Activated T-helper 1 cell treated with anti-CD3 and anti-CD28 coated beads, Interleukin-2, amount 50 U/mL, for 16 hours (primary cell): ENCODE measurements around the gene JPT1.
A peak's percentile ranks its signal among the peaks of the same experiment; 100 is the strongest.
"Not testable (repeated sequence)": the region's sequence is repeated elsewhere in the genome, so short reads cannot be mapped to it uniquely, and the experiment has no call there.

Experiments
- DNase-seq, 2 donors: peaks; one replicate each; pipeline ENCODE4 v3.0.0-alpha.2; 2020; ENCODE audit warnings: low read depth in 1 of 2, low spot score in 1 of 2

JPT1 gene

GRCh38 chr17:75130632-75131277 is 23.6 kb downstream of the JPT1 start:
- peak in 1 of 2 donors; percentile 17 for DNase-seq

DNA sequence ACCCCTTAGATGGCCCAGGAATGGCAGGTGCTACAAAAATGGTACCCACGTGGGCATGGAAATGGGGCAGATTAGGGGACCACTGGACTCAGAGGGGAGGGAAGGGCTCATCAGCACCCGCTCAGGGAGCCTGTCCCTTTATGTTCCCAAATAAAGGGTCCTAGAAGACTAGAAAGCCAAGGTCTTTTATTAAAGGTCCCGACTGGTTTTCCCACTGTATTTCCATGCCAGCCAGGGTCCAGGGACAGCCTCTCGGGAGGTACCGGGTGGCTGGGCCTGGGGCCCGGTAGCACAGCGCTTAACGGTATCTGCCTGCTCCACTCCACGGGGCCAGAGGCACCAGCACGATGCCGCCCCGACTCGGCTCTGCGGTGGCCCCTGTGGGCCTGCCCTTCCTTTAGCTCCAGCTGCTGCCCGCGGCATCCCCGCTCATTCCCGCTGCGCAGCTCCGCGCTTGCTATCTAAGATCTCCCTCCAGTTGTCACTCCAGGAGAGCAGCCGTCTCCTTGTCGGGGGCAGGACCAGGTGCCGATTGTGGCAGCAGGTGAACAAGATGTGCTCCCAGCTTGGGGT is 24.2 kb downstream of the JPT1 start:
- DNase-seq: no peak

- DNase-seq: no peak
Measured at GRCh38 chr17:75129576-75129975, 24.7 kb downstream of the JPT1 start.

GRCh38 chr17:75128694-75129505 is 25.4 kb downstream of the JPT1 start:
- no peak for DNase-seq

DNA sequence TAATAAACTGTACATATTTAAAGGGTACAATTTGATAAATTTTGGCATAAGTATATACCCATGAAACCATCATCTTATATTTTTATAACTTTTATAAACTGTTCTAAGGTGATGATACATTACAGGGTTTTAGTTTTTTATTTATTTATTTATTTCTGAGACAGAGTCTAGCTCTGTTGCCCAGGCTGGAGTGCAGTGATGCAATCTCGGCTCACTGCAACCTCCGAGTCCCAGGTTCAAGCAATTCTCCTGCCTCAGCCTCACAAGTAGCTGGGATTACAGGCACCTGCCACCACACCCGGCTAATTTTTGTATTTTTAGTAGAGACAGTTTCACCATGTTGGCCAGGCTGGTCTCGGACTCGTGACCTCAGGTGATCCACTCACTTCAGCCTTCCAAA is 26.4 kb downstream of the JPT1 start:
- DNase-seq: not testable (repeated sequence)

- no peak for DNase-seq
Measured at GRCh38 chr17:75126954-75127353, 27.4 kb downstream of the JPT1 start.

DNA sequence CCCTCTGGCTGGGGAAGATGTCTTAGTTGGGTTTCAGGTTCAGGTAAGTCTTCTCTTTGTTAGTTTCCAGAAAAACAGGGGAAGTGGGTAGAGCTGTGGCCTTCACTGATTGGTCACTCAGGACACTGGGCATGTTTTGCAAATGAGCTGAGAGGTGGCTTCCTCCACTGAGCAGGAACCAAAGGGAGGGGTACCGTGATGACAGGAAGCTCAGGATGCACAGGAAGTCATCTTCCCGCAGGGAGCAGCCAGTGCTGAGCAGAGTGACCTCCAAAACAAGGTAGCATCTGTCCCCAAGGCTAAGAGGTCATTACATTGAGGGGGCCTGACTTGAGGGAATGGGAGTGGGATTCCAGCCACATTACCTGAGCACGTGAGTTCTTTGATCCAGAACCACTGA is 28.3 kb downstream of the JPT1 start:
- DNase-seq: no peak

DNA sequence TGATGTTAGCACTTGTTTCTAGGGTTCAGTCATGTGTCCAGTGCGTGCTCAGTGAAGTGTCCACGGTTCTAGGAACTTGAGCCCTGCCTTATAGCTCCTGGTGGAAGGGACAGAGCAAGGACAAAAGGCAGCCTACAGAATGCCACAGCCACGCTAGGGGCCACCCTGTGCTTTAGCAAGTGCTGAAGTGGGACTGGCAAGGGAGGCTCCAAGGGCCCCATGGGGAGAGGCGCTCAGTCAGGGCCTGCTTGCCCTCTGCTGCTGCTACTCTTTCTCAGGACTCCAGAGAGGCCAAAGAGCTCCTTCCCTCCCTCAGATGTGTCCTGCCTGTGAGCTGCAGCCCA is 29.5 kb downstream of the JPT1 start:
- no peak for DNase-seq

- DNase-seq: peak; percentile 40 to 43
Measured at GRCh38 chr17:75124041-75124818, 30.1 kb downstream of the JPT1 start.

DNA sequence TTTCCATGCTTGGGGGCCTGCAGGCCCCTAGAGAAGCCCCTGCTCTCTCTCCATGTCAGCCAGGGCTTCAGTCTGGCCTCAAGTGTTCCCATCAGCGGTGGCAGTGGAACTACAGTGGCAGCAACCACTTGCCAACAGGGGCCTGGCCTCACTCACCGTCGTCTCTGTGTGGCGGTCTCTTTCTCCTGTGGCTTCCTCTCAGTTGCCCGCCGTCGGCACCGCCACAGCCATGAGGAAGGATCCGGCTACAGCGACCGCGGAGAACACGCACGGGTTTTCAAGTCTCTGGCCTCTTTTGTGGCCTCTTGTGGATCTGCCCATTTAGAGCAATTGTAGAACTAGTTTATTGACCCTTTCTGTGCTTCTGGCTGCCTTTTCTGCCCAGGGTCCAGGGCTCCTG is 36.0 kb downstream of the JPT1 start:
- DNase-seq: no peak

DNA sequence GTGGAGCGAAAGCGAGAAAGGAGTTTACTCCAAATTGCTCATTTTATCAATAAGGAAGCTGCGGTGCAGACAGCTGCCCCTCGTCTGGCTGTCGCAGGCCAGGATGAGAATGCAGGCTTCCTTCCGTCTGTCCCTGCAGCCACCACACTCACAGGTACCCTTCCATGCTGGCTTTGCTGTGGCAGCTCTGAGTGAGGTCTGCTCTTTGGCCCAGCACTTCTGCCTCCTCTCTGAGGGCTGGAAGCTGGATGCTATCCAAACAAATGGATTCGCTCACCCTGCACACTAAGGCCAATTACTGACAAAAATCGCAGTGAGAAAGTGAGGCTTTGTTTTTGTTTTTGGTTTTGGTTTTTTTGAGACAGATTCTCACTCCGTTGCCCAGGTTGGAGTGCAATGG is 37.6 kb downstream of the JPT1 start:
- DNase-seq: no peak

- no peak for DNase-seq
Measured at GRCh38 chr17:75115555-75115954, 38.8 kb downstream of the JPT1 start.

DNA sequence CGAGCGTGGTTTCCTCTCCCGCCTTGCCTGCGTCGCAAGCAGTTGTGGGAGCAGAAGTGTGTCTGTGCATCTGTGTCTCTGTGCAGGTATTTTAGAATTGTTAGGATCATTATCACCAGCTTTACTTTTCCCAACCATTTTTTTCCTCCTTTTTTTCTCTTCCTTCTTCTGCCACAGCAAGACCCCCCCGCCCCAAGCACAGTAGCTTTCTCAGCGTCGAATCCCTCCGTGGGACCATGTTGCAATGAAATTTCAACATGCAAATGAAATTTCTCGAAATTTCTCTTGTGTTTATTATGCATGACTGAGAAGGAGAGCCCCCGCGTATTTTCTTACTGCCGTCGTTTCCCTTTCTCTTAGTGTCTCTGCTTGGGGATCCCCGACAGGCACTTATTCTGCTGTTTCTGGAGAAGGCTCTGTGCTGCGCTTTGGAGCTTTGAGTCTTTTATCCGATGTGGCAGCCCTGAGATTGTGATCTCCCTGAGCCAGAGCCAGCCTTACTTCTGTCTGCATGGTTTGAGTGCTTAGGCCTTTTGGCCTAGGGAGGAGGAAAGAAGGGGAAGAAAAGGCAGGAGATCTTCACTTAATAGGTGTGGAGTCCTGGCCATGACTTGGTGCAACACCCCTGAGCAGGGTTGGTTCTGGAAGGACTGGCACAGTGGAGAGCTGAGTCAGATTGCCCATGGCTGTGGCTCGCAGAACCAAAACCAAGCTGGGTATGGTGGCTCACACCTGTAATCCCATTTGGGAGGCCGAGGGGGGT is 39.6 kb downstream of the JPT1 start:
- no peak for DNase-seq

DNA sequence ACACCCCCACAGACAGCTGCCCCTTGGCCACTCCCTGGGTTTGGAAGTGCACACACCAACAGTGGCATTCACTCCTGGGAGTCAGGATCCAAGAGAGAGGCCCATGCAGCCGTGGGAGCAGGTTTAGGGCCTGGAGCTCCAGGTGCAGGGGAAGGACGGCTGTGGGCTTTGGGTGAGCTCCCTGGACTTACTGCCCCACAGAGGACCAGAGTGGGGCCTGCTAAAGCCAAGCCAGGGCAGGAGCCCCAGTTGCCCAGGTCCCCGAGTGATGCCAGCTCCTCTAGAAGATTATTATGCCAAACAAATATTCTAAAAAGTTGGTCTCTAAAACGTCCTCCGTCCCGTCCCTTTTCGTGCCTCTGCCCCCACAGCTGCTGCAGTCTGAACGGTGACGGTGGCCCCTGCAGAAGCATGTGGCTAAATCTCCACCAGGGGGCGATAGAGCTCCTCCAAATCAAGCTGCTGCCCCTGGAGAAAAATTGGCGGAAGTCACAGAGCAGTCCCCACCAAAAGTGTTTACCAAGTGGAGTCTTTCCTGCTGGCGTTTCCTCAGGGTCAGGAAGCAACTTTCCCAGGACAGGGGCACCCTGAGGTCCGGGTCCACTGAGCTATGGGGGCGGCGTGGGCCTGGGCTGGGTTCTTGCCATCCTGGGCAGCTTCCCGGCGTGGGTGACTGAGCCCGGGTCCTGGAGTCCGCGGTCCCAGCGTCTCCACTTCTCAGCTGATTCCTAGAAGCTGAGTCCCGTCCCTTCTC is 40.3 kb downstream of the JPT1 start:
- DNase-seq: peak; percentile 76 to 83

DNA sequence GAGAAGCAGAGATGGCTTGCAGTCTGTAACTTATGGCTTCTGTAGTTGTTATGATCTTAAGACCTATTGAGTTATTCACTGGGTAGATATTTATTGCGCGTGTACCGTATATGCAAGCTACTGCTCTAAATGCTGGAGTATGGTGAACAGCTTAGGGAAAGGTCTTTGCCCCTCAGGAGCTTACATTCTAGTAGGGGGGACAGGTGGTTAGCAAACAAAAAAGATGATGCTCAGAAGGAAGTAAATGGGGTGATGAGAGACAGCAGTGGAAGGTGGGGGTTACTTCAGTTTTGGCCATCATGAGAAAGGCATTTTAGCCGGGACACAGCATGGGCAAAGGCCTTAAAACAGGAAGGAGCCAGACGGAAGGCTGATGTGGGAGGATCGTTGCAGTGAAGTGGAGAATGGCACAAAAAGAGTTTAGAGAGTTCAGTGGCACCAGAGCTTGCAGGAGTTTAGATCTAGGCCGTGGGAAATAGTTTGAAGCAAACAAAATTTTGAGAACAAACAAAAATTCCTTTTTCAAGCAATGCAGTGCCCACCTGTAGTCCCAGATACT is 42.5 kb downstream of the JPT1 start:
- DNase-seq: no peak

- no peak for DNase-seq
Measured at GRCh38 chr17:75110234-75110937, 43.9 kb downstream of the JPT1 start.

DNA sequence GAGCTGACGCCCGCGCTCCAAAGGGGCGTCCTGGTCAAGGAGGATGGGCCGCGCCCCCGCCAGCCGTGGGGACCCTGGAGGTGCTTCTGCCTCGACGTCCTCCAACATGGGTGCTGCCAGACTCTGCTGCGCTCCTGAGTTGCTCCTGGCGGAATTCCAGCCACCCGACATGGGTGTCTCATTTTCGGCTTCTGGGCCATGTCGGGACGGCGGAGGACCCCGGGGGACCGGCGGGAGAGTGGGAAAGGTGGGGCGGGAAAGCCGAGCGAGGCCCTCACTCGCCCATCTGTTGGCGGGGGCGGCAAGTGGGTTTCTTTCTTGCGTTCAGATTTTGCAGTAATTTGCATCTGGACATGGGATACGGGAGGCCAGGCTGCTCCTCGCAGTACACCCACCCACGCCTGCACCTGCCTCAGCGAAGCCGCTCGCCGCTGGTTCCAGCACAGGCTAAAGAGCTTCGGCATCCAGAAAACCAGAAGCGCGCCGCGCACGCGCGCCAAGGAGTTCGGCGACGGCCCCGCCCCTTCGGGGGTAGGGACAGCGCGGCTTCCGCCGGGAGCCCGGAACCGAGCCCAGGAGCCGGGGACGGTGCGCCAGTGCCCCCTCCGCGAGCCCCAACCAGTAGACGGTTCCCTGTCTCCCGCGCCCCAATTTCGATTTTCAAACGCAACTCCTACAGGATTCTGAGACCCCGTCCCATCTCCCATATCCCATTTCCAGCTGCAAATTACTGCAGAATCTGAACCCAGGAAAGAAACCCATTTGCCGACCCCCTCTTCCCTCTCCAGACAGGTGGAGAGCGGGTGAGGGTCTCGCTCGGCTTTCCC is 44.7 kb downstream of the JPT1 start, which contains the start of gene ARMC7:
Gene ARMC7, plus strand, starts transcription at position 563 of the 827 bp plus-strand sequence. CDS start 320 bp downstream, outside the sequence.
- peak; percentile 83 to 84 for DNase-seq

DNA sequence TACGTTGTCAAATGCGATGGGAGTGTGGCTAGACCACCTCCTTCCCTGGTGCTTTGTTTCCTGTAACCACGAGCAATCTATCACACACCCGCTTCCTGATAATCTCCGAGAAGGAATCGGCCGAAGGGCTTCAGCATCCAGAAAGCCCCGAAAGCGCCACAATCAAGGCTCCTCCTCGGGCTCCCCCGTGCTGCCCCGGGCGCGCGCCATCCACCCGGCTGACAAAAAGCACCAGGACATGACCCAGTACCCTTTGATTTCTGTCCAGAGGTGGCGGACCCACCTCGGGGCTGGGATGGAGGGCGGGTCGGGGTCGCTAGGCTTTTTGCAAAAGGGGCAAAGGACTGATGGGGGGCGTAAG is 45.3 kb downstream of the JPT1 start:
- DNase-seq: no peak
